Glomerular visceral epithelial cell (primary cell): Measurements from ENCODE around the gene CENPB.

Experiments used
- DNase-seq: peaks from one replicate; pipeline ENCODE4 v3.0.0-alpha.2; 2016; ENCODE audit errors: extremely low spot score

CENPB gene

GRCh38 chr20:3766422-3767109, 20.0 kb downstream of the CENPB start:
- DNase-seq = no peak

GRCh38 chr20:3765171-3765882, 21.2 kb downstream of the CENPB start:
- no peak for DNase-seq

- DNase-seq = no peak
These were observed 21.9 kb downstream of the CENPB start for GRCh38 chr20:3764659-3765058.

- DNase-seq = no peak
These were observed 22.6 kb downstream of the CENPB start for GRCh38 chr20:3763671-3764601.

GRCh38 chr20:3760655-3761348, 25.7 kb downstream of the CENPB start:
- DNase-seq = no peak

- DNase-seq = no peak
These were observed 26.7 kb downstream of the CENPB start for GRCh38 chr20:3759884-3760283.

- no peak for DNase-seq
These were observed 27.2 kb downstream of the CENPB start for GRCh38 chr20:3759316-3759823.

- DNase-seq = no peak
These were observed 28.0 kb downstream of the CENPB start for GRCh38 chr20:3758566-3758965.

GRCh38 chr20:3757268-3757667, 29.3 kb downstream of the CENPB start:
- DNase-seq = no peak

- DNase-seq = no peak
These were observed 30.6 kb downstream of the CENPB start for GRCh38 chr20:3755814-3756480.

GRCh38 chr20:3755269-3755668, 31.3 kb downstream of the CENPB start:
- no peak for DNase-seq

GRCh38 chr20:3754276-3754630, 32.3 kb downstream of the CENPB start:
- DNase-seq = no peak

- DNase-seq = no peak
These were observed 32.9 kb downstream of the CENPB start for GRCh38 chr20:3753501-3754275.

GRCh38 chr20:3753098-3753497, 33.4 kb downstream of the CENPB start:
- DNase-seq = peak; percentile 63

GRCh38 chr20:3752386-3752759, 34.2 kb downstream of the CENPB start:
- DNase-seq = no peak

GRCh38 chr20:3751675-3752385, 34.7 kb downstream of the CENPB start:
- DNase-seq = no peak

GRCh38 chr20:3751305-3751674, 35.2 kb downstream of the CENPB start:
- DNase-seq = no peak

- peak; percentile 66 for DNase-seq
These were observed 36.6 kb downstream of the CENPB start for GRCh38 chr20:3749689-3750531.
